CD4-positive, alpha-beta T cell (primary cell): ENCODE measurements around the gene LAMTOR2. TPM values are rescaled to one million over a fixed set of nuclear protein-coding genes. Genes with fewer than 3 reads are reported as not detected.

Experiments used
- ATAC-seq: fragments of 200-7000 bp; cut with Tn5 transposase; one replicate; pipeline ENCODE4 v1.10.0; 2022; ENCODE audit warnings: mild to moderate bottlenecking; ENCODE audit not compliant: poor library complexity
- CTCF ChIA-PET: fragments of 350-600 bp; sonication (Branson Sonifier 250); formaldehyde crosslinking; loops from one replicate; lab custom pipeline; 2021; ENCODE audit warnings: antibody characterized with exemption, inconsistent platforms; lab: Charles Lee
- POLR2A ChIA-PET: fragments of 350-600 bp; sonication (Branson Sonifier 250); formaldehyde crosslinking; loops from one replicate; lab custom pipeline; 2021; ENCODE audit warnings: antibody characterized with exemption, inconsistent platforms; lab: Charles Lee
- DNase-seq, 14 experiments: peaks; one replicate each; pipeline ENCODE4 v3.0.0-alpha.2; 2013 to 2020; ENCODE audit warnings: mixed read lengths in 2 of 14
- H3K27ac ChIP-seq, 2 donors: one replicate each; pipeline versions ENCODE4 v1.5.1 to v1.7.0; 2013; ENCODE audit warnings: low read length in 2 of 2, low read depth in 1 of 2, mild to moderate bottlenecking in 1 of 2
- H3K27me3 ChIP-seq, 2 experiments: 1 replicate in 1 of 2; 2 replicates in 1 of 2; pipeline versions ENCODE4 v1.6.1 to v1.7.0; 2013; ENCODE audit warnings: low read length in 2 of 2, control low read depth in 1 of 2, mild to moderate bottlenecking in 1 of 2, moderate library complexity in 1 of 2; ENCODE audit not compliant: insufficient read depth in 2 of 2, control insufficient read depth in 1 of 2
- H3K36me3 ChIP-seq: one replicate; pipeline ENCODE4 v1.6.1; 2013; ENCODE audit warnings: low read length, control low read depth; ENCODE audit not compliant: insufficient read depth
- H3K4me1 ChIP-seq: one replicate; pipeline ENCODE4 v1.6.1; 2013; ENCODE audit warnings: low read length, control low read depth; ENCODE audit not compliant: insufficient read depth
- H3K4me3 ChIP-seq: one replicate; pipeline ENCODE4 v1.5.1; 2013; ENCODE audit warnings: mild to moderate bottlenecking, low read length, moderate library complexity
- H3K9me3 ChIP-seq, 2 experiments: 1 replicate in 1 of 2; 2 replicates in 1 of 2; pipeline versions ENCODE4 v1.6.1 to v1.7.0; 2013; ENCODE audit warnings: low read length in 2 of 2, mild to moderate bottlenecking in 2 of 2, control low read depth in 1 of 2, moderate library complexity in 1 of 2; ENCODE audit not compliant: control insufficient read depth in 1 of 2, insufficient read depth in 1 of 2
- H3K27ac Mint-ChIP-seq: one replicate; pipeline ENCODE4 v1.8.0; 2020; ENCODE audit warnings: mixed read lengths
- H3K27me3 Mint-ChIP-seq: one replicate; pipeline ENCODE4 v1.8.0; 2021; ENCODE audit warnings: mixed read lengths
- H3K36me3 Mint-ChIP-seq: one replicate; pipeline ENCODE4 v1.8.0; 2021; ENCODE audit warnings: low read depth, mixed read lengths
- H3K4me1 Mint-ChIP-seq: one replicate; pipeline ENCODE4 v1.8.0; 2021; ENCODE audit warnings: low read depth, mixed read lengths
- H3K4me3 Mint-ChIP-seq: one replicate; pipeline ENCODE4 v1.8.0; 2020; ENCODE audit warnings: mild to moderate bottlenecking, mixed read lengths
- H3K9me3 Mint-ChIP-seq: one replicate; pipeline ENCODE4 v1.8.0; 2020; ENCODE audit warnings: mixed read lengths
- intact Hi-C, 2 experiments: fragments of 100-400 bp; cut with DNase I in 1 of 2; cut with micrococcal nuclease in 1 of 2; formaldehyde crosslinking; loops; one replicate each; pipeline versions ENCODE4 v1.15.1 to v1.9.0; 2023 to 2025; cut with DNase I, micrococcal nuclease
- total RNA-seq, 174 experiments: library from RNA in 2 of 174; stranded (reverse) in 2 of 174; gene quantifications; one replicate each; pipeline ENCODE4 v1.2.3 and lab custom pipeline; 2021 to 2026
- TF ChIP-seq, protein P1 (sequence below): fragments of 200-600 bp; IDR thresholded peaks from one replicate; pipeline ENCODE4 v1.8.0; 2022; ENCODE audit warnings: antibody characterized with exemption, mild to moderate bottlenecking

Gene LAMTOR2
- total RNA-seq, 2 experiments from 2014 or later, result 7.0 to 8.7 TPM

DNA sequence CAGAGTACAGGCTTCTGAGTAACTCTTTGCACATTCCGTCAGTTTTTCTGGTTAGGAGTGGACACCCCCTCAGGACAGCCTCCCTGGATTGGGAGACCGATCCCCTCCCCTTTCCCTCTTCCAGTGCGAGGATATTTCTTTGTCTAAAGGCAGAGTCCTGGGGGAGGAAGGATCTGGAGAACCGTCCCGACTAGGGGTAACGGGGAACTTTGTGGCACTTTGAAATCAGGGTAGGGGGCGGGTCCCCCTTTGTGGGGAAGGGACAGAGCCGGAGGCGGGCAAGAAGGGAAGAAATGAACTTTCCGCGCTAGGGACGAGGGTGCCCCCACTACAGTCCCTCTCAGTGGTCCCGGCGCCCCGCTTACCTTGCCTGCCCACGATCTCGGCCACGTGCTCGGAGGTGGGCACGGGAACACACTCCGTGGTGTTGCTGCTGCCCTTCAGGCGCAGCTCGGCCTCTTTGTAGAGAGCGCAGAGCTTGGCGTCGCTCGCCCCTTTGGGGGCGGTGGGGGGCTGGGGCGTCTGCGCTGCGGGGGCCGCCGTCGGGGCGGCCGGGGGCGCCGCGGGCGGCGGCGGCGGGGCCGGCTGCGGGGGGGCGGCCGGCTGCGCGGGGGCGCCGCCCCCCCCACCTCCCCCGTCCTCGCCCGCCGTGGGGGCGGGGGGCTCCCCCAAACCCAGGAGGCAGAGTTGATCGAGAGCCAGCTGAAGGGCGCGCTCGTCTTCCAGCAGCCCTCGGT is 26.8 kb downstream of the LAMTOR2 start:
- Histone ChIP-seq H3K36me3 (no peaks in the 10 kb centered on the region), H3K4me3 (peak overlapping the region; percentile 75), H3K4me1 (peaks cover 23% of the 10 kb centered on the region), H3K9me3 (no peaks in the 10 kb centered on the region), H3K27ac (no peak overlapping the region), H3K27me3 (peaks cover 22 to 29% of the 10 kb centered on the region in 2 experiments)
- DNase-seq, result no peak
- no peak for ATAC-seq
- peaks cover 6% of the 10 kb centered on the region for H3K4me1 Mint-ChIP-seq
- H3K27ac Mint-ChIP-seq, result no peak overlapping the region
- ChIA-PET POLR2A (no interaction called here), CTCF (no interaction called here)
- intact Hi-C loops, result loop anchor here in 1 of 2 experiments (2.0 kb wide), 1 partner anchor 59 kb away; no protein-coding TSS in a partner anchor
- H3K27me3 Mint-ChIP-seq, result peaks cover 37% of the 10 kb centered on the region
- no peaks in the 10 kb centered on the region for H3K9me3 Mint-ChIP-seq
- TF ChIP-seq, protein P1, sequence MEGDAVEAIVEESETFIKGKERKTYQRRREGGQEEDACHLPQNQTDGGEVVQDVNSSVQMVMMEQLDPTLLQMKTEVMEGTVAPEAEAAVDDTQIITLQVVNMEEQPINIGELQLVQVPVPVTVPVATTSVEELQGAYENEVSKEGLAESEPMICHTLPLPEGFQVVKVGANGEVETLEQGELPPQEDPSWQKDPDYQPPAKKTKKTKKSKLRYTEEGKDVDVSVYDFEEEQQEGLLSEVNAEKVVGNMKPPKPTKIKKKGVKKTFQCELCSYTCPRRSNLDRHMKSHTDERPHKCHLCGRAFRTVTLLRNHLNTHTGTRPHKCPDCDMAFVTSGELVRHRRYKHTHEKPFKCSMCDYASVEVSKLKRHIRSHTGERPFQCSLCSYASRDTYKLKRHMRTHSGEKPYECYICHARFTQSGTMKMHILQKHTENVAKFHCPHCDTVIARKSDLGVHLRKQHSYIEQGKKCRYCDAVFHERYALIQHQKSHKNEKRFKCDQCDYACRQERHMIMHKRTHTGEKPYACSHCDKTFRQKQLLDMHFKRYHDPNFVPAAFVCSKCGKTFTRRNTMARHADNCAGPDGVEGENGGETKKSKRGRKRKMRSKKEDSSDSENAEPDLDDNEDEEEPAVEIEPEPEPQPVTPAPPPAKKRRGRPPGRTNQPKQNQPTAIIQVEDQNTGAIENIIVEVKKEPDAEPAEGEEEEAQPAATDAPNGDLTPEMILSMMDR, result no peak
- peak overlapping the region; percentile 81 for H3K4me3 Mint-ChIP-seq
- no peaks in the 10 kb centered on the region for H3K36me3 Mint-ChIP-seq

DNA sequence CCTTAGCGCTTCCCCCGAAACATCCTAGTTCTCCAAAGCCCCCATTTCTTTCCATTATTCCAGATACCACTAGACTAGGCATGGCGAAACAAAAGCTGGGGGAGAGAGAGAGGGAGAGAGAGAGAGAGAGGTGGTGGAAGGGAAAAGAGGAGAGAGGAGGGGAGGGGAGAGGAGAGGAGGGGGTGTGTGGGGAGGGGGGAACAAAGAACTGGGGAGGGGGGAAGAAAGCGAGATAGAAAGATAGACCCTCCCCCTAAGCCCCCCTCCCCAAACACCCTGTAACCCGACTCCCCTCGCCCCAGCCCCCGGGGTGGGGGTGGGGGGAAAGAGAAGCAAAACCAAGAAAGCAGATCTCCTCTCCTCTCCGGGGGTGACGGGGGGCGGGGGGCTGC is 27.3 kb downstream of the LAMTOR2 start:
- H3K4me1 Mint-ChIP-seq, result peaks cover 6% of the 10 kb centered on the region
- Histone ChIP-seq H3K4me1 (peaks cover 23% of the 10 kb centered on the region), H3K9me3 (no peaks in the 10 kb centered on the region), H3K36me3 (no peaks in the 10 kb centered on the region), H3K27me3 (peaks cover 22 to 31% of the 10 kb centered on the region in 2 experiments), H3K4me3 (peak overlapping the region; percentile 75), H3K27ac (no peak overlapping the region)
- intact Hi-C loops, result loop anchor here in 1 of 2 experiments (1.0 to 2.0 kb wide), 2 partner anchors 28 to 59 kb away; partner anchors contain the start of gene LAMTOR2
- H3K27ac Mint-ChIP-seq, result no peak overlapping the region
- ChIA-PET CTCF (no interaction called here), POLR2A (no interaction called here)
- no peak for DNase-seq
- peaks cover 42% of the 10 kb centered on the region for H3K27me3 Mint-ChIP-seq
- TF ChIP-seq, protein P1, result no peak
- no peak for ATAC-seq
- H3K4me3 Mint-ChIP-seq, result peak overlapping the region; percentile 83
- no peaks in the 10 kb centered on the region for H3K9me3 Mint-ChIP-seq
- no peaks in the 10 kb centered on the region for H3K36me3 Mint-ChIP-seq

DNA sequence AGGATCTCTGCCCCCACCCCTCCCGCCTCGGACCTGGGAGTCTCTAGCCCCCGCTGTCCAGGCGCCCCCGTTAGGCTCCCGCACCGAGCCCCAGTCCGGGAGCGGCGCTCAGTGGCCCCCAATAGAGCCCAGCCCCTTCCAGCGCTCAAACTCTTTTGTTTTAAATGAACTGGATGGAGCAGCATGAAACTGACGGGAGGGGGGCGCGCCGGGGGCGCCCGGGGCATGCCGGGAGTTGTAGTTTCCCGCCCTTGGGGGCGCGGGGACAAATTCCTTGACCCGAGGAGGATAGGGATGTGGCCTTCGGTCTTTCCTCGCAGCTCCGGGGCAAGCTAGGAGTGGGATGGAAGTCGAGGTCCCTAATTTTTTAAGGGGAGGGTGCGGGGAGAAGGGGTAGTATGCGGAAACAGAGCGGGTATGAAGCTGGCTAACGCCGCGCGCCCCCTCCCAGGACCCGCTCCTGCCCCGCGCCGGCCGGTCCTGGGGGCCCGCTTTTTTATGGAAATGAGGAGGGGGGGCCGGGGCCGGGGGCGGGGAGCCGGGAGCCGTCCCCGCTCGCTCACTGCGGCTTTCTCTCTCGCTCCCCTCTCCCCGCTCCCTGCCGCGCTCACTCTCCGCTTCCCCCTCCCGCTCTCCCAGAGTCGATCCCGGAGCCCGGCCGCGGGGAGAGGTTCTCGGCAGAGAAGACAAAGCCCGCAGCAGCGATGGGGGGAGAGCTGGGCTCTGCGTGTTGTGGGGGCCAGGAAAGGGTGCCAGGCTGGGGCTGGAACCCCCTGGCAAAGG is 27.9 kb downstream of the LAMTOR2 start, which contains the start of gene MEX3A:
TSS of gene MEX3A (minus strand) at position 157 of the 783 bp plus-strand sequence. CDS start 467 bp downstream, outside the sequence.
- H3K9me3 ChIP-seq, result no peaks in the 10 kb centered on the region
- Mint-ChIP-seq H3K4me3 (peak within 1 kb of the TSS; percentile 83), H3K27me3 (peaks cover 48% of the 10 kb centered on the region), H3K4me1 (peaks cover 6% of the 10 kb centered on the region), H3K9me3 (no peaks in the 10 kb centered on the region), H3K27ac (no peak within 1 kb of the TSS), H3K36me3 (no peaks in the 10 kb centered on the region)
- CTCF ChIA-PET, result interaction anchor here (1.2 kb wide), 1 partner anchor 15 kb away, joined by 4 read pairs; no protein-coding TSS in a partner anchor
- no peak within 1 kb of the TSS for H3K27ac ChIP-seq
- TF ChIP-seq, protein P1, result no peak
- peak in 13 of 14 experiments; percentile 31 to 73 (median 49) for DNase-seq
- peak; percentile 90 for ATAC-seq
- H3K36me3 ChIP-seq, result no peaks in the 10 kb centered on the region
- H3K4me1 ChIP-seq, result peaks cover 23% of the 10 kb centered on the region
- peaks cover 22 to 33% of the 10 kb centered on the region in 2 experiments for H3K27me3 ChIP-seq
- POLR2A ChIA-PET, result no interaction called here
- intact Hi-C loops, result loop anchor here in 1 of 2 experiments (1.0 kb wide), 1 partner anchor 28 kb away; the partner anchor contains the start of gene LAMTOR2
- H3K4me3 ChIP-seq, result peak within 1 kb of the TSS; percentile 75
